Hepatocyte (in vitro differentiated cells): ENCODE measurements around the gene BRMS1L. TPM values are rescaled to one million over a fixed set of nuclear protein-coding genes. Genes with fewer than 3 reads are reported as not detected.

Source experiments
- DNase-seq: peaks from one replicate; pipeline ENCODE4 v3.0.0-alpha.2; 2016; ENCODE audit warnings: low spot score
- H2AFZ ChIP-seq: fragments of 200-600 bp; sonication (generic); 2 replicates; pipeline ENCODE4 v1.6.0; 2016; ENCODE audit warnings: antibody characterized with exemption, mild to moderate bottlenecking
- H3K27ac ChIP-seq: fragments of 200-600 bp; sonication (generic); 2 replicates; pipeline ENCODE4 v1.5.1; 2016; ENCODE audit warnings: mild to moderate bottlenecking
- H3K27me3 ChIP-seq: fragments of 200-600 bp; sonication (generic); 2 replicates; pipeline ENCODE4 v1.6.1; 2016
- H3K36me3 ChIP-seq: fragments of 200-600 bp; sonication (generic); replicated peaks from 2 replicates; pipeline ENCODE4 v1.5.1; 2016; ENCODE audit warnings: low read depth; ENCODE audit not compliant: insufficient read depth
- H3K4me1 ChIP-seq: fragments of 200-600 bp; sonication (generic); 2 replicates; pipeline ENCODE4 v1.5.1; 2016; ENCODE audit warnings: mild to moderate bottlenecking, moderate library complexity; ENCODE audit not compliant: insufficient read depth
- H3K4me2 ChIP-seq: fragments of 200-600 bp; sonication (generic); 2 replicates; pipeline ENCODE4 v1.6.0; 2016
- H3K4me3 ChIP-seq: fragments of 200-600 bp; sonication (generic); 2 replicates; pipeline ENCODE4 v1.5.1; 2016; ENCODE audit warnings: mild to moderate bottlenecking
- H3K79me2 ChIP-seq: fragments of 200-600 bp; sonication (generic); 2 replicates; pipeline ENCODE4 v1.6.0; 2017; ENCODE audit warnings: mild to moderate bottlenecking
- H3K9me2 ChIP-seq: fragments of 200-600 bp; sonication (generic); replicated peaks from 2 replicates; pipeline ENCODE4 v1.6.0; 2017; ENCODE audit warnings: mild to moderate bottlenecking; ENCODE audit not compliant: insufficient read depth
- H3K9me3 ChIP-seq: fragments of 200-600 bp; sonication (generic); 2 replicates; pipeline ENCODE4 v1.5.1; 2016; ENCODE audit warnings: low read depth, mild to moderate bottlenecking
- H4K20me1 ChIP-seq: fragments of 200-600 bp; sonication (generic); 2 replicates; pipeline ENCODE4 v1.6.0; 2016; ENCODE audit warnings: mild to moderate bottlenecking; ENCODE audit not compliant: insufficient read depth, poor library complexity, severe bottlenecking
- EZH2 ChIP-seq: fragments of 200-600 bp; sonication (generic); IDR thresholded peaks from 2 replicates; pipeline ENCODE4 v1.6.1; 2016; ENCODE audit warnings: antibody characterized with exemption, mild to moderate bottlenecking, borderline replicate concordance
- EZH2phosphoT487 ChIP-seq: fragments of 200-600 bp; sonication (generic); IDR thresholded peaks from one replicate; pipeline ENCODE4 v1.6.1; 2018; ENCODE audit warnings: antibody characterized with exemption, mild to moderate bottlenecking, low read depth, moderate library complexity; ENCODE audit not compliant: unreplicated experiment, severe bottlenecking
- WGBS: methylation state at CpG from one replicate; pipeline ENCODE4 v1.1.6; 2016; ENCODE audit warnings: low lambda C conversion rate; ENCODE audit errors: missing lambda C conversion rate; 5-methylcytosine and 5-hydroxymethylcytosine counted together
- polyA plus RNA-seq: library from polyadenylated mRNA; unstranded; fragments of >200 nt; fragmentation: Nextera tagmentation; extraction: Ambion mirVana; gene quantifications from 2 replicates; pipeline ENCODE4 v1.2.1, GENCODE V29; 2016
- total RNA-seq: library from RNA; depleted of rRNA; stranded (reverse); fragments of >200 nt; gene quantifications from 2 replicates; pipeline ENCODE4 v1.2.3, GENCODE V29; 2014
- TF ChIP-seq, protein P1 (sequence below): fragments of 200-600 bp; sonication (generic); IDR thresholded peaks from 2 replicates; pipeline ENCODE4 v1.5.1; 2016; ENCODE audit warnings: antibody characterized with exemption, mild to moderate bottlenecking; ENCODE audit not compliant: poor library complexity

BRMS1L gene
- total and polyA plus RNA-seq, 2 experiments from 2014 or later = 12.6 to 14.6 TPM

DNA sequence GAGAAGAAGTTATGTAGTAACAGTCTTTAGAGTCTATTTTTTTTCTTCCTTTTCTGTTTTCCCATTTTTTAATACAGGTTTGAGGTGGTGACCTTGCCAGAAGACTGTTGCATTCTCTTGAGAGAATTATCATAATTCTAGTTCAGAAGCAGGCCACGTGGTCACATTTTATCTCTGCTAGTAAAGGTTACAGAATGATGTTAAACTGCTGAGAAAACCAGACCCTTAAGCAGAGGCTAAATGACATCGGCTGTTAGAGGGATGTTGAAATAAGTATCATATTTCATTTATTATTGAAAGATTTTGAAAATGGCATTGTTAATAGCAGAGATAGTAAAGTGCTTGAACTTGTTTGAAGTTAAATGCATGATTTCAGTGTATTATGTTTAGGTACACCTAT lies 49.2 kb downstream of the BRMS1L start:
- Histone ChIP-seq H3K27me3 (no peaks in the 10 kb centered on the region), H3K9me2 (no peaks in the 10 kb centered on the region), H2AFZ (no peak overlapping the region), H3K4me3 (no peak overlapping the region), H3K4me2 (no peak overlapping the region), H3K9me3 (no peaks in the 10 kb centered on the region), H3K79me2 (no peaks in the 10 kb centered on the region), H4K20me1 (no peaks in the 10 kb centered on the region), H3K4me1 (peaks cover 12% of the 10 kb centered on the region), H3K36me3 (no peaks in the 10 kb centered on the region), H3K27ac (no peak overlapping the region)
- 40% methylated on average over 2 of the region's 2 CpGs for WGBS
- TF ChIP-seq EZH2 (no peak), EZH2phosphoT487 (no peak)
- TF ChIP-seq, protein P1, sequence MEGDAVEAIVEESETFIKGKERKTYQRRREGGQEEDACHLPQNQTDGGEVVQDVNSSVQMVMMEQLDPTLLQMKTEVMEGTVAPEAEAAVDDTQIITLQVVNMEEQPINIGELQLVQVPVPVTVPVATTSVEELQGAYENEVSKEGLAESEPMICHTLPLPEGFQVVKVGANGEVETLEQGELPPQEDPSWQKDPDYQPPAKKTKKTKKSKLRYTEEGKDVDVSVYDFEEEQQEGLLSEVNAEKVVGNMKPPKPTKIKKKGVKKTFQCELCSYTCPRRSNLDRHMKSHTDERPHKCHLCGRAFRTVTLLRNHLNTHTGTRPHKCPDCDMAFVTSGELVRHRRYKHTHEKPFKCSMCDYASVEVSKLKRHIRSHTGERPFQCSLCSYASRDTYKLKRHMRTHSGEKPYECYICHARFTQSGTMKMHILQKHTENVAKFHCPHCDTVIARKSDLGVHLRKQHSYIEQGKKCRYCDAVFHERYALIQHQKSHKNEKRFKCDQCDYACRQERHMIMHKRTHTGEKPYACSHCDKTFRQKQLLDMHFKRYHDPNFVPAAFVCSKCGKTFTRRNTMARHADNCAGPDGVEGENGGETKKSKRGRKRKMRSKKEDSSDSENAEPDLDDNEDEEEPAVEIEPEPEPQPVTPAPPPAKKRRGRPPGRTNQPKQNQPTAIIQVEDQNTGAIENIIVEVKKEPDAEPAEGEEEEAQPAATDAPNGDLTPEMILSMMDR = no peak
- no peak for DNase-seq

DNA sequence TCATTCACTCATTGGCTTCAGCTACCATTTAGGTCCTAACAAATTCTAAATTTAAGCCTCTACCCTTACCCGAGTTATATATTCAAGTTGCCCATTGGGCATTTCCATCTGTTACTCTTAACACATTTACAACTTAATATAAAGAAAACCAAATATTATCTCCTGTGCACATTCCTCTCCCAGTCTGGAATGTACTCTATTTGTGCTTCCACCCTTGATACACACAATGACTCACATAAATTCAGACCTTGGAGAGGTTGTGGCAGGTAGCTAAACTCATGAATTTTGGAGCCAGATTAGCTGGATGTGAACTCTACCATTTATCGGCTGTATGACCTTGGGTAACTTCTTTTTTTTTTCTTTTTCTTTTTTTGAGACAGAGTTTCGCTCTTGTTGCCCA lies 51.1 kb downstream of the BRMS1L start:
- Histone ChIP-seq H2AFZ (no peak overlapping the region), H3K27me3 (no peaks in the 10 kb centered on the region), H3K36me3 (no peaks in the 10 kb centered on the region), H3K4me3 (no peak overlapping the region), H4K20me1 (no peaks in the 10 kb centered on the region), H3K4me2 (peak overlapping the region; percentile 40), H3K9me2 (no peaks in the 10 kb centered on the region), H3K4me1 (peaks cover 12% of the 10 kb centered on the region), H3K9me3 (no peaks in the 10 kb centered on the region), H3K79me2 (no peaks in the 10 kb centered on the region), H3K27ac (peak overlapping the region; percentile 68)
- TF ChIP-seq EZH2 (no peak), EZH2phosphoT487 (no peak)
- TF ChIP-seq, protein P1 = no peak
- peak; percentile 15 for DNase-seq
- WGBS = 71% methylated on average over 3 of the region's 3 CpGs

DNA sequence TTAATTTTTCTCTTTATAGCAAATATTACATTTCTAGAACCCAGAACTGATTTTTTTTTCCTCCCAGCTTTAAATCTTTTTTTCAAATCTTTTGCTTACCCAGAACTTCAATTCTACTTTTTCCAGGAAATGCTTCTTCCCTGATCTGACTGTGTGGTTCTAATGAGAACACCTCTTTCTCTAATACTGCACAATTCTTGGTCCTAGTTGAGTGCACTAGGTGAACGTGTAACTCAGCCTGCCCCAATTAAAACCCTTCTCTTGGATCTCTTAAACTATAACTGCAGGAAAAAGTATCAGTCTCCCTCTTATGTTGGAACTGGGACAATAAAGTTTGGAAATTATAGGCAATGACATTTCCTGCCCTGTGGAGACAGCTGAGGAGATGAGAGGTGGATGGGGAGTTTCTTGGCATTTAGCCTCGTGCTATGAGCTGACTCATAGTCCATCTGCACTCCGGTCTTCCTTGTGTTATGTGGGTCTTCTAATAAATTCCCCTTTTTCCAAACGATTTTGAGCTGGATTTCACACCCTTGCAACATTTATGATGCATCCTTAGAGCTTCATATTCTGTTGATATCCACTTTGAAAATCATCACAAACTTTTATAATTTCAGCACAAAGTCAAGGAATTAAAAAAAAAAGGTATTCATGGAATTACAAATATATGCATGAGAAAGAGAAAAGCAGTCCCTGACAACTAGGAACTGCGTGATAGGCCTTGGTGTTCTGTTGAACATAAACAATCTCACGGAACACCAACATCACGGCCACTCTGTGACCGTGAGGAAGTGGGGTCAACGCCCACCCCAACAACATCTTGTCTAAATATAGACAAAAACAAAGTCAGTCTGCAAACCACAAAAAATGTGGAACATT lies 52.4 kb downstream of the BRMS1L start:
- no peak for TF ChIP-seq EZH2
- TF ChIP-seq, protein P1 = no peak
- no peak for TF ChIP-seq EZH2phosphoT487
- 39% methylated on average over 9 of the region's 9 CpGs for WGBS
- H3K36me3 ChIP-seq = no peaks in the 10 kb centered on the region

More for the DNA sequence above, 52.4 kb downstream of the BRMS1L start:
- peaks cover 12% of the 10 kb centered on the region for H3K4me1 ChIP-seq
- H3K9me2 ChIP-seq = no peaks in the 10 kb centered on the region
- peak overlapping the region; percentile 68 for H3K27ac ChIP-seq
- no peaks in the 10 kb centered on the region for H3K27me3 ChIP-seq
- H3K9me3 ChIP-seq = no peaks in the 10 kb centered on the region
- no peaks in the 10 kb centered on the region for H3K79me2 ChIP-seq
- H4K20me1 ChIP-seq = no peaks in the 10 kb centered on the region
- DNase-seq = peak; percentile 61
- H3K4me3 ChIP-seq = no peak overlapping the region
- peak overlapping the region; percentile 31 for H3K4me2 ChIP-seq
- no peak overlapping the region for H2AFZ ChIP-seq
